Gastroesophageal sphincter (tissue), 3 donors: ENCODE data around the gene ARMC9.
A peak's percentile ranks its signal among the peaks of the same experiment; 100 is the strongest.

Experiments
- POLR2A ChIP-seq, 2 donors: fragments of 450-650 bp; IDR thresholded peaks; one replicate each; pipeline ENCODE4 v1.6.1; 2017; ENCODE audit warnings: antibody characterized with exemption in 2 of 2, mild to moderate bottlenecking in 2 of 2, moderate library complexity in 1 of 2
- TF ChIP-seq, protein P1 (sequence below), 4 experiments: fragments of 200-600 bp in 2 of 4; fragments of 450-650 bp in 2 of 4; sonication (generic) in 1 of 4; IDR thresholded peaks; one replicate each; pipeline ENCODE4 v1.5.1; 2017 to 2019; ENCODE audit warnings: antibody characterized with exemption in 4 of 4, mild to moderate bottlenecking in 2 of 4, moderate library complexity in 2 of 4

DNA sequence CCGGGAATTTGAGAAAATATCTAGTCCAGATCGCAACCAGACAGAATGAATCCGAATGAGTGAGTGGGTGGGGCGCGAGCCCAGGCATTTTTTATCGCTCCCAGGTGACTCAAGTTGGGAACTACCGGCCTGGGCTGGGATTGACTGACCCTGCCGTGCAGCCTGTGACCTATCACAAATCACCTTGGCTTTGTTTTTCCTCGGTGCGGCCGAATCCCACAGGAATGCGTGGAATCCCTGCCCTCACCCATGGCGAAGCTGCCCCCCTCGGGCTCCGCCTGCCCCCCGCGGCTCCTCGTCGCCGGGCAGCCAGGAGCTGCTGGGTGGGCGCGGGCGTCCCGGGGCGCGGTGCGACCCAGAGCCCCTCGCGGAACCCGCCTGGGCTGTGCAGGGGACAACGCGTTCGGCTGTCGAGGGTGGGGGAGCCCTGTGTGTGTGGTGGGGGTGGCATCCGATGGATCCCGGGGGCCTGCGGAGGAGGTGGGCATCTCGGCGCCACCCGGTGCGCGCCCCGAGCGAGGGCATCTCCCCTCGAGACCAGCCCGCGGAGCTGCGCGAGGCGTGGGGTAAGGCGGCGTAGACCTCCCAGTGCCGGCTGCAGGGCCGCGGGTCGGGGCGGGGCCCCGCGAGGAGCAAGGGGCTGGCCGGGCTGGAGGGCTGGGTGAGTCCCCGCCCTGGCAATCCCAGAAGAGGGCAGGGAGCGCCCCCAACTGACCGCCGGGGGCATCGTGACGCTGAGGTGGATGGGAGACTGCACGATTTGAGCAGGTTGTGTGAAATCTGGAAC is 213.6 kb downstream of the ARMC9 start:
- TF ChIP-seq, protein P1, sequence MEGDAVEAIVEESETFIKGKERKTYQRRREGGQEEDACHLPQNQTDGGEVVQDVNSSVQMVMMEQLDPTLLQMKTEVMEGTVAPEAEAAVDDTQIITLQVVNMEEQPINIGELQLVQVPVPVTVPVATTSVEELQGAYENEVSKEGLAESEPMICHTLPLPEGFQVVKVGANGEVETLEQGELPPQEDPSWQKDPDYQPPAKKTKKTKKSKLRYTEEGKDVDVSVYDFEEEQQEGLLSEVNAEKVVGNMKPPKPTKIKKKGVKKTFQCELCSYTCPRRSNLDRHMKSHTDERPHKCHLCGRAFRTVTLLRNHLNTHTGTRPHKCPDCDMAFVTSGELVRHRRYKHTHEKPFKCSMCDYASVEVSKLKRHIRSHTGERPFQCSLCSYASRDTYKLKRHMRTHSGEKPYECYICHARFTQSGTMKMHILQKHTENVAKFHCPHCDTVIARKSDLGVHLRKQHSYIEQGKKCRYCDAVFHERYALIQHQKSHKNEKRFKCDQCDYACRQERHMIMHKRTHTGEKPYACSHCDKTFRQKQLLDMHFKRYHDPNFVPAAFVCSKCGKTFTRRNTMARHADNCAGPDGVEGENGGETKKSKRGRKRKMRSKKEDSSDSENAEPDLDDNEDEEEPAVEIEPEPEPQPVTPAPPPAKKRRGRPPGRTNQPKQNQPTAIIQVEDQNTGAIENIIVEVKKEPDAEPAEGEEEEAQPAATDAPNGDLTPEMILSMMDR (IDR thresholded peaks at IDR 0.05), result peak in 3 of 4 experiments; percentile 70 to 91 (median 72)
- TF ChIP-seq POLR2A (IDR thresholded peaks at IDR 0.05), result no peak
